Ovary (tissue), 9 donors: ENCODE data around the gene ATXN1. TPM values are rescaled to one million over a fixed set of nuclear protein-coding genes. Genes with fewer than 3 reads are reported as not detected.

Experiments
- DNase-seq, 5 donors: peaks; one replicate each; pipeline ENCODE4 v3.0.0-alpha.2; 2019 to 2020
- H3K27ac ChIP-seq, 2 donors: fragments of 200-600 bp; one replicate each; pipeline versions ENCODE4 v1.5.1 to v1.8.0; 2019 to 2022
- H3K27me3 ChIP-seq: fragments of 200-600 bp; one replicate; pipeline ENCODE4 v1.8.0; 2022
- H3K36me3 ChIP-seq: fragments of 200-600 bp; sonication (generic); one replicate; pipeline ENCODE4 v1.5.1; 2019
- H3K4me1 ChIP-seq: one replicate; pipeline ENCODE4 v1.8.1; 2013; ENCODE audit warnings: mild to moderate bottlenecking, moderate library complexity; ENCODE audit not compliant: insufficient read depth
- H3K4me3 ChIP-seq: fragments of 200-600 bp; sonication (generic); one replicate; pipeline ENCODE4 v1.5.1; 2017
- H3K9me3 ChIP-seq, 2 donors: fragments of 200-600 bp in 1 of 2; sonication (generic) in 1 of 2; one replicate each; pipeline versions ENCODE4 v1.5.1 to v1.8.1; 2013 to 2019; ENCODE audit warnings: mild to moderate bottlenecking in 1 of 2, moderate library complexity in 1 of 2
- EP300 ChIP-seq: sonication (generic); formaldehyde crosslinking; IDR thresholded peaks from one replicate; pipeline ENCODE4 v1.6.1; 2017; ENCODE audit warnings: antibody characterized with exemption
- POLR2A ChIP-seq: fragments of 450-650 bp; IDR thresholded peaks from one replicate; pipeline ENCODE4 v1.6.1; 2017; ENCODE audit warnings: antibody characterized with exemption, mild to moderate bottlenecking, moderate library complexity
- WGBS, 3 donors: extraction: QIAGEN DNeasy Blood & Tissue Kit in 1 of 3; methylation state at CpG; one replicate each; pipeline versions ENCODE4 v1.1.5 to v1.1.7; 2013 to 2017; 5-methylcytosine and 5-hydroxymethylcytosine counted together
- intact Hi-C, 4 donors: fragments of 100-400 bp; cut with DNase I; formaldehyde crosslinking; loops; one replicate each; pipeline versions ENCODE4 v1.11.0 to v1.15.1; 2022 to 2023
- polyA plus RNA-seq, 2 donors: library from polyadenylated mRNA; stranded (reverse); fragments of 200-250 nt in 1 of 2; fragments of 350-450 nt in 1 of 2; fragmentation: Illumina TruSeq in 1 of 2; extraction: RNeasy Lipid Tissue Mini Kit (QIAGEN cat#74804) in 1 of 2; gene quantifications; one replicate each; pipeline ENCODE4 v1.2.3, GENCODE V29; 2013 to 2014
- total RNA-seq, 7 donors: library from RNA; depleted of rRNA in 2 of 7; stranded (reverse); fragments of >200 nt in 2 of 7; fragmentation: NEBNext Ultra II Directional in 3 of 7; extraction: Animal tissue kit (Norgen Biotek cat#: 25700) in 3 of 7; gene quantifications; one replicate each; pipeline versions ENCODE4 v1.1.0 to v1.2.4, GENCODE V29; 2016 to 2023
- TF ChIP-seq, protein P1 (sequence below), 3 donors: fragments of 450-650 bp in 2 of 3; fragments of 200-600 bp in 1 of 3; IDR thresholded peaks; one replicate each; pipeline versions ENCODE4 v1.5.1 to v1.8.0; 2016 to 2022; ENCODE audit warnings: antibody characterized with exemption in 3 of 3, mild to moderate bottlenecking in 1 of 3
- donor health status: DM: no; HTN: no; CAD: no; lungs with moderate emphysema.
- donor health status: DM: no; HTN: no; CAD: no.
- donor health status: Bipolar disorder and iron deficiency.
- donor health status: DM: yes; HTN: yes; CAD: no.
- donor health status: DM: no; HTN: no; CAD: no.
- donor health status: DM: yes; HTN: yes; CAD: no.

The ATXN1 gene
- total and polyA plus RNA-seq, 9 donors, result 7.3 to 38.2 (median 30.4) TPM

DNA sequence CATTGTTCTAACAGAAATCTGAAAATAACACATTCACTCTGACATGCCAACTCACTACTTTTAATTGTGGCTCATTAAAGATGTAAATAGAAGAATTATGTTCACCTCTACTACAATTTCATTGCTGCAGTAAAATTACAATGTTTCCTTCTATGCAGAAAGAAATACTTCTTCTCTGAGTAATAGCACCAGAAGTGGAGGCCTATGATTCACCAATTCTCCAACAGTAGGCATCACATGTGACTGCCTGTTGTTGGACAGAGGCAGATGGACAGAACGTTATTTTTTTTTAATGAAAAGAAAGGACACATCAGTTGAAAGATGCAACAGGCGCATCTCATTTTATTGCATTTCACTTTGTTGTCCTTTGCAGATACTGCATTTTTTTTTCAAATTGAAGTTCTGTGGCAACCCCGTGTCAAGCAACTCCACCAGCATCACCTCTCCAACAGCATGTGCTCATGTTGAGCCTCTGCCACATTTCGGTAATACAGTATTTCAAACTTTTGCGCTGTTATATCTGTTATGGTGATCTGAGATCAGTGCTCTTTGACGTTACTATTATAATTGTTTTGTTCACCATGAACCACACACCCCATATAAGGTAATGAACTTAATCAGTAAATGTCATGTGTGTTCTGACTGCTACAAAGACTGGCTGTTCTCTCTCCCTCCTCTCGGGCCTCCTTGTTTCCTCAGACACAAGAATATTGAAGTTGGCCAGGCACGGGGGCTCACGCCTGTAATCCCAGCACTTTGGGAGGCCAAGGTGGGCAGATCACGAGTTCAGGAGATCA, 121.4 kb downstream of the ATXN1 start:
- H3K9me3 ChIP-seq, result no peaks in the 10 kb centered on the region
- no peak overlapping the region for H3K27ac ChIP-seq
- no peaks in the 10 kb centered on the region for H3K4me1 ChIP-seq
- no peak for DNase-seq
- TF ChIP-seq EP300 (no peak), POLR2A (no peak)
- TF ChIP-seq, protein P1, sequence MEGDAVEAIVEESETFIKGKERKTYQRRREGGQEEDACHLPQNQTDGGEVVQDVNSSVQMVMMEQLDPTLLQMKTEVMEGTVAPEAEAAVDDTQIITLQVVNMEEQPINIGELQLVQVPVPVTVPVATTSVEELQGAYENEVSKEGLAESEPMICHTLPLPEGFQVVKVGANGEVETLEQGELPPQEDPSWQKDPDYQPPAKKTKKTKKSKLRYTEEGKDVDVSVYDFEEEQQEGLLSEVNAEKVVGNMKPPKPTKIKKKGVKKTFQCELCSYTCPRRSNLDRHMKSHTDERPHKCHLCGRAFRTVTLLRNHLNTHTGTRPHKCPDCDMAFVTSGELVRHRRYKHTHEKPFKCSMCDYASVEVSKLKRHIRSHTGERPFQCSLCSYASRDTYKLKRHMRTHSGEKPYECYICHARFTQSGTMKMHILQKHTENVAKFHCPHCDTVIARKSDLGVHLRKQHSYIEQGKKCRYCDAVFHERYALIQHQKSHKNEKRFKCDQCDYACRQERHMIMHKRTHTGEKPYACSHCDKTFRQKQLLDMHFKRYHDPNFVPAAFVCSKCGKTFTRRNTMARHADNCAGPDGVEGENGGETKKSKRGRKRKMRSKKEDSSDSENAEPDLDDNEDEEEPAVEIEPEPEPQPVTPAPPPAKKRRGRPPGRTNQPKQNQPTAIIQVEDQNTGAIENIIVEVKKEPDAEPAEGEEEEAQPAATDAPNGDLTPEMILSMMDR (IDR thresholded peaks at IDR 0.05), result no peak
- intact Hi-C loops, result loop anchor here in 1 of 4 donors (5.0 kb wide), 1 partner anchor 498 kb away; no protein-coding TSS in a partner anchor
- H3K27me3 ChIP-seq, result no peaks in the 10 kb centered on the region
- WGBS, 3 donors, result 85 to 90% (median 89%) methylated on average over 10 of the region's 10 CpGs
- no peaks in the 10 kb centered on the region for H3K36me3 ChIP-seq
- H3K4me3 ChIP-seq, result no peak overlapping the region

DNA sequence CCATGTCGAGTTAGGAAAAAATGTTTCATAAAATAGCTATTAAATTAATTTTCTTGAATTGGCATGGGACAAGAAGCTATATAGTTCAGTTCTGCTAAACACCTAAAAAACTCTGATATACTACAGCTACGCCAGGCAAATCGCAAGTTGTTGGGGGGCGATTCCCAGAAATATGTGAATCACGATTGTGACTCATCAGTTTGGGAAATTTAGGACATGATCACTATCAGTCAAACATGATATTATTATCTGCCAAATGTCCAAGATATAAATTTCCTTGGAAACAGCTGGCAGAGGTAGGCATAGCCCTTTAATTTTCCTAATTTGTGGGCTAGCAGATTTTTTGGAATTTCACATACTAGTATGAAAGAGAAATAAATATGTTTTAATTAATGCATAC, 123.6 kb downstream of the ATXN1 start:
- Histone ChIP-seq H3K36me3 (no peaks in the 10 kb centered on the region), H3K27me3 (no peaks in the 10 kb centered on the region), H3K4me1 (no peaks in the 10 kb centered on the region), H3K27ac (no peak overlapping the region), H3K4me3 (no peak overlapping the region), H3K9me3 (no peaks in the 10 kb centered on the region)
- intact Hi-C loops, result no loop called here
- TF ChIP-seq POLR2A (no peak), EP300 (no peak)
- TF ChIP-seq, protein P1 (IDR thresholded peaks at IDR 0.05), result no peak
- 78 to 96% (median 80%) methylated on average over 5 of the region's 5 CpGs for WGBS, 3 donors
- DNase-seq, result no peak

DNA sequence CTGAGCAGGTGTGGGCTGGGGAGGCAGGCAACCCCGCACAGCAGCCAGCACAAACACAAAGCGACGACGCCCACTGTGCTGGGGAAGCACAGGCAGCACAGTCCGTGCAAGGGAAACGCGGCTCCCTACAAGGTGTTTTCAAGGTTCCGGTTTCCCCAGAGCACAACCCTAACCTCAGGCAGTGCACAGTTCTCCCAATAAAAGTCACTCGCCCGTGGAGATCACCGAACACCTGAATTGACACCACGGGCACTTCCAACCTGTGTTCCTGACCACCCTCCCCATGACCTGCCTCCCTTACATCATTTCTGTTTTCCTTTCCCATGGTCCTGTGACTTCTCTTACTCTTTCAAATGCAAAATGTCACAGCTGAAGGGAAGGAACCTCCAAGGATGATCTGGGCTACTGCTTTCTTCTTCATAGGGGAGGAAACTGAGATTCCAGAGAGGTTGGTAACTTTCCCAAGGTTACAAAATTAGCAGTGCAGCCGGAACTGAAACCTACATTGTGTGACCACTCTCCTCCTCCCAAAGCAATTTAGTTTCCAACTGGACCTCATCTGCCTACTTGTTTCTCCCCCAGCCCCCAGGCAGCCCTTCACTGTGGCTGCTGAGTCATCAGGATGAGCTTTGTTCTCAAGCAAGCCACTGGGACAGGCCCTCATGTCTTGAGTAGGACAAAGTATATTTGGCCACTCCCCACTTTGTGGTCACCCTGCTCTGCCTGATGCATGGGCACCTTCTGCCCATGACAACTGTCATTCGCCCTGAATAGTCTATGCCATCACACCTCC, 125.3 kb downstream of the ATXN1 start:
- H3K27me3 ChIP-seq, result no peaks in the 10 kb centered on the region
- TF ChIP-seq EP300 (no peak), POLR2A (no peak)
- TF ChIP-seq, protein P1 (IDR thresholded peaks at IDR 0.05), result no peak
- H3K27ac ChIP-seq, result no peak overlapping the region
- 69 to 83% (median 75%) methylated on average over 14 of the region's 14 CpGs for WGBS, 3 donors
- no peak overlapping the region for H3K4me3 ChIP-seq
- H3K9me3 ChIP-seq, result no peaks in the 10 kb centered on the region
- DNase-seq, result no peak
- H3K4me1 ChIP-seq, result no peaks in the 10 kb centered on the region
- no peaks in the 10 kb centered on the region for H3K36me3 ChIP-seq
- intact Hi-C loops, result no loop called here

DNA sequence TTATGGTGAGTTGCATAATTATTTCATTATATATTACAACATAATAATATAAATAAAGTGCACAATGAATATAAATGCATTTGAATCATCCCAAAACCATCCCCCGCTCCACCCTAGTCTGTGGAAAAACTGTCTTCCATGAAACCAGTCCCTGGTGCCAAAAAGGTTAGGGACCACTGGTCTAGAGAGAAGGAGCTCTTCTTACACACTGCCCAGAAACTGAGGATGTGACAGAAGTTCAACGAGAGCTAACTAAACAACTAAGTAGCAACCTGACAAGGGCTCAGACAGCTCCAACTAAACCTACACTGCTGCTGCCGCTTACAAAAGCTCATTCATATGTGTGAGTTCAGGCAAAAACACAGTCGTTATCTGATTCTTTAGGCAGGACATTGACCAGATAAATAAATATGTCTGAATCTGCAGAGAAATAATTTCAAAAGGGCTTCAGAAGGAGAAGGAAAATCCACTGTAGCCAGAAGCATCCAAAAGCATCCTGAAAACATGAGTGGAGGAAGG, 125.9 kb downstream of the ATXN1 start:
- Histone ChIP-seq H3K36me3 (no peaks in the 10 kb centered on the region), H3K27me3 (no peaks in the 10 kb centered on the region), H3K9me3 (no peaks in the 10 kb centered on the region), H3K4me1 (no peaks in the 10 kb centered on the region), H3K4me3 (no peak overlapping the region), H3K27ac (no peak overlapping the region)
- DNase-seq, result no peak
- TF ChIP-seq, protein P1 (IDR thresholded peaks at IDR 0.05), result no peak
- TF ChIP-seq POLR2A, result no peak
- TF ChIP-seq EP300, result no peak
- WGBS, 3 donors, result 90 to 96% (median 93%) methylated on average over 4 of the region's 4 CpGs
- intact Hi-C loops, result no loop called here
